GM04504 (cell line): ENCODE measurements around the gene SCN4B.
"Not testable (repeated sequence)": the region's sequence is repeated elsewhere in the genome, so short reads cannot be mapped to it uniquely, and the experiment has no call there.

Source experiments
- DNase-seq: peaks from one replicate; pipeline ENCODE4 v3.0.0-alpha.2; 2012; ENCODE audit warnings: low read depth

SCN4B gene, protein sequence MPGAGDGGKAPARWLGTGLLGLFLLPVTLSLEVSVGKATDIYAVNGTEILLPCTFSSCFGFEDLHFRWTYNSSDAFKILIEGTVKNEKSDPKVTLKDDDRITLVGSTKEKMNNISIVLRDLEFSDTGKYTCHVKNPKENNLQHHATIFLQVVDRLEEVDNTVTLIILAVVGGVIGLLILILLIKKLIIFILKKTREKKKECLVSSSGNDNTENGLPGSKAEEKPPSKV

GRCh38 chr11:118152552-118153471 lies at the start of gene SCN4B:
TSS of gene SCN4B (minus strand) at chr11:118152823. CDS start at chr11:118152673, 150 bp downstream.
- DNase-seq, result no peak

DNA sequence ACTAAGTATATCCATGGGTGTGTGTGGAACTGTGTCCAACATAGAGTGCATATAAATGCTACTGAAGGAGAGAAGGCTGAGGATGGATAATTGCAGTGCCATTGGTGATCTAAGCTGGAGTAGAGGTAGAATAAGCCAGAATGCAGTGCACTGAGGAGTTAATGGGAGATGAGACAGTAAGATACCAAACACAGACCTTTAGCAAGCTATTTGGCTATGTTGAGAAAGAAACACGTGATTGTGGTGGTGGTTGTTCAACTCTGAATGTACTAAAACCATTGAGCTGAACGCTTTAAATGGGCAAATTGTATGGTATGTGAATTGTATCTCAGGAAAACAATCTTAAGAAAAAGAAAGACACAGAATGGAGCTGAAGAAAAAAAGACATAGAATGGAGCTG lies 49.3 kb upstream of the SCN4B start:
- DNase-seq, result no peak

GRCh38 chr11:118200901-118201680 lies 48.5 kb upstream of the SCN4B start:
- no peak for DNase-seq

- no peak for DNase-seq
Measured at GRCh38 chr11:118200497-118200896, 47.9 kb upstream of the SCN4B start.

DNA sequence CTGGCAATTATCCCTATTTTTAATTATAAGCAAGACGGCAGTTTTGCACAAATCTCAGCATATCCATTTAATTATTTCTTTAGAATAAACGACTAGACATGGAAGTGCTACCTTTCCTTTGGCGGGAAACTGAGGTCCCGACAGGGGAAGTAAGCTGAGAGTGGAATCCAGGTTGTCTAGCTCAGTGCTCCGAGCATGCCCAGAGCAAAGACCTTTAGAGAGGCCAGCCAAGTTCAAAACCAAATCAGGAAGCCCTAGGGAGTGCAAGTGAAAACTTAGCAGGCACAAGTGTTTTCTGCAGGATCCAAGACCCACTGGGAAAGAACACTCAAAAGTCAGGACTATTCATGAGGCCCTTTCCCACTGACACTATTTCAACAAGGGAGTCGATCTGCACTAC lies 46.5 kb upstream of the SCN4B start:
- DNase-seq, result no peak

DNA sequence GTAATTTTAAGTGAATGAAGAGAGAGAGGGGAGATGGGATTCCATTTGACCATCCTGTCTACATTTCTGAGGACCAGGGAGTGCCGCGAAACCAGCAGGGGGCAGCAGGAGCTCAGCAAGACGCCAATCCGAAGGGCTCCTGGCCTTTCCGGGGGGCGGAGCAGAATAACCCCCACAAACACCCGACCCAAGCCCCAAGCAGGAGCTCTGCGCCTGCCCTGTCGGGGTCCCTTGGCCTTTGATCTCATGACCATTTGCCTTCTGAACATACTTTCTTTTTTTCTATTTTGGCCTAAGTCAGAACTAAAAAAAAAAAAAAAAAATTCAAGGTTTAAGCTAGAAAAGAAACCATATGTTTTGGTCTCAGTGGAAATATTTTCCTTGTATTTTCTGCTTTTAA lies 45.7 kb upstream of the SCN4B start:
- peak; percentile 17 for DNase-seq

GRCh38 chr11:118194835-118195627 lies 42.4 kb upstream of the SCN4B start:
- DNase-seq, result peak; percentile 60

DNA sequence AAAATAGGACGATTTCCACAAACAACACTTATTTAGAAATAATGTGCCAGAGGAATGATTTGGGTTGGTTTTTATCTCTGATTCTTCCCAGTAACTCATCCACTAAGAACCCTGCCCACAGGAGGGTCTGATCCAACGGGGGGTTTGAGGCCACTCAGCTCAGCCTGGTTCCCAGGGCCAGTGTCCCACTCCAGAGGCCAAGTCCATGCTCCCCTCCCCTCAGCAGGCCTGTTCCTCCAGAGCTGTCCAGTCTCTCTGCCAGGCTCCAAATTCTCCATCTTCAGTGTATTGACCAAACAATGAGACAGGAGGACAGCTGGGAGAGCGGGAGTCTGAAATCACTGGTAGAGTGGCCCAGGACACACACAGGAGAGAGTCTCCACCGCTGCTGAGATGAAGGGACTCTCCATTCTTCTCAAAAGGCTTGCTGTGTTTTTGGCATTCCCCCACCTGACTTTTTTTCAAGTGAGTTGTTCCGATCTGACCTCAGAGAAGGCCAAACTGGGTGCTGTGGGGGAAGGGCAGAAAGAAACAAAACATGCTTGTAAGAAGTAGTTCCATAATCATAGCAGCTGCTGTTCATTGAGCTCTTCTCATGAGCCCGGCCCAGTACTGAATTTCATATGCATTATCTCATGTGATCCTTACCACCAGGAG lies 41.4 kb upstream of the SCN4B start:
- no peak for DNase-seq

DNA sequence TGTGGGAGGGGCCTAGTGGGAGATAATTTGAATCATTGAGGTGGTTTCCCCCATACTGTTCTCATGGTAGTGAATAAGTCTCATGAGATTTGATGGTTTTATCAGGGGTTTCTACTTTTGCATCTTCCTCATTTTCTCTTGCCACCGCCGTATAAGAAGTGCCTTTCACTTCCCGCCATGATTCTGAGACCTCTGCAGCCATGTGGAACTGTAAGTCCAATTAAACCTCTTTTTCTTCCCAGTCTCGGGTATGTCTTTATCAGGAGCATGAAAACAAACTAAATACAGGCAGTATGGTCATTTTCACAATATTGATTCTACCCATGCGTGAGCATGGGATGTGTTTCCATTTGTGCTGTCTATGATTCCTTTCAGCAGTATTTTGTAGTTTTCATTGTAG lies 40.2 kb upstream of the SCN4B start:
- not testable (repeated sequence) for DNase-seq

DNA sequence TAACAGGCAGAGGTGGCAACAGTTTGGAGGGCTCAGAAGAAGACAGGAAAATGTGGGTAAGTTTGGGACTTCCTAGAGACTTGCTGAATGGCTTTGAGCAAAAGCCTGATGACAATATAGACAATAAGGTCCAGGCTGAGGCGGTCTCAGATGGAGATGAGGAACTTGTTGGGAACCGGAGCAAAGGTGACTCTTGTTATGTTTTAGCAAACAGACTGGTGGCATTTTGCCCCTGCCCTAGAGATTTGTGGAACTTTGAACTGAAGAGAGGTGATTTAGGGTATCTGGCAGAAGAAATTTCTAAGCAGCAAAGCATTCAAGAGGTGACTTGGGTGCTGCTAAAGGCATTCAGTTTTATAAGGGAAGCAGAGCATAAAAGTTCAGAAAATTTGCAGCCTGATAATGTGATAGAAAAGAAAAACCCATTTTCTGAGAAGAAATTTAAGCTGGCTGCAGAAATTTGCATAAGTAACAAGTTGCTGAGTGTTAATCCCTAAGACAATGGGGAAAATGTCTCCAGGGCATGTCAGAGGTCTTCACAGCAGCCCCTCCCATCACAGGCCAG lies 38.4 kb upstream of the SCN4B start:
- not testable (repeated sequence) for DNase-seq

DNA sequence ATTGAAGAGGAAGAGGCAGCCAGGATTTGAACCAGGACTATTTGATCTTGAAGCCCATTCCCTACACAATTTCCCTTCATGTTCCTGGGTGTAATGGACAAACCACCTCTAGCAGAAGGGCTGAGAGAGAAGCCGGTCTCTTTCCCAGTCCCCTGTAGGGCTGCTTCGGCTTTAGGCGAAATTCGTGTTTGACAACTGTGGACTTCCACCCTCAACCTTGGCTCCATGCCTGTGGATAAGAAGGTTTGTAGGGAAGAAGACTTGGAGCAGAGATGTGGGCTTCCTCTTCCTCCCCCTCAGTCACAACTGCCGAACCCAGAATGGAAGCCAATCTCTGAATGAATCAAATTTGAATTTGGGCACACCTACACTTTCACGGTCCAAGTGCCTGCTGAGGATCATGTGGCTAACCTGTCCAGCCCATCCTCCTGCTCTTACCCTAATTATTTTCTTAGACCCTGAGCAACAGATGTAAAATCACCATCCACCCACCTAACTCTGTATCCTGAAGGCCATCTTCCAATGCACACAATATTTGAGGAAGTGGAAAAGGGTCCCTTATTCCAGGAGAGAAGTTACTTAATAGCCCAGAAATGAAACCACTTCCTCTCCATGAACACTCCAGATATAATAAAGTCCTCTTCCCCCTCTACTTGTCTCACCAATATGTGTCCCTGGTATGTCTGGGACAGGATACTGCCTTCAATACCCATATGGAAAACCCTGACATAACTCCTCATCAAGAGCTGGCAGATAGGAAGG lies 33.9 kb upstream of the SCN4B start:
- no peak for DNase-seq

DNA sequence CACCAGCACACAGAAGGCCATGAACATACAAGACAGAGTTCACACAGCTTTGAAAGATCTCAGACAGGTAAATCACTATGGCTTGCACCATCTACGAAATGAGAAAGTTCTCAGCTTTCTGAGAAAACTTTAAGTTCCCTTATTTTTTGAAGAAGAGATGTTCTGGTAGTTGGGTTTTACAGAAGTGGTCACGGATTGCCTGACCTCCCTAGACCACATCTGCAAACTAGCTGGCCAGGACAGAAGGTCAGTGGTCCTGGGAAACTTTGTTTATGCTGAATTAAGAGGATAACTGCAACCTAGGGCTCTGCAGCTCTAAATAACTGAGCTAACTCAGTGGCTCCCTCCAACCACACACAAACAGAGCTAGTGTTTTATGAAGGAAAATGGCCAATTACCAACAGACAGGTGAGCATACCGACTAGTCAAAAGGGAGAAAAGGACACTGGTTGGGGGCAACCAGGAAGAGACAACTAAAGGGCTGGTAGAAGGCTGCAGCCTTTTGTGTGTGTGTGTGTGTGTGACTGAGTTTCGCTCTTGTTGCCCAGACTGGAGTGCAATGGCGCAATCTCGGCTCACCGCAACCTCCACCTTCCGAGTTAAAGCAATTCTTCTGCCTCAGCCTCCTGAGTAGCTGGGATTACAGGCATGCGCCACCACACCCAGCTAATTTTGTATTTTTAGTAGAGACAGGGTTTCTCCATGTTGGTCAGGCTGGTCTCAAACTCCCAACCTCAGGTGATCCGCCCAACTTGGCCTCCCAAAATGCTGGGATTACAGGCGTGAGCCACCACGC lies 32.4 kb upstream of the SCN4B start:
- no peak for DNase-seq

GRCh38 chr11:118183691-118184090 lies 31.1 kb upstream of the SCN4B start:
- DNase-seq, result not testable (repeated sequence)

DNA sequence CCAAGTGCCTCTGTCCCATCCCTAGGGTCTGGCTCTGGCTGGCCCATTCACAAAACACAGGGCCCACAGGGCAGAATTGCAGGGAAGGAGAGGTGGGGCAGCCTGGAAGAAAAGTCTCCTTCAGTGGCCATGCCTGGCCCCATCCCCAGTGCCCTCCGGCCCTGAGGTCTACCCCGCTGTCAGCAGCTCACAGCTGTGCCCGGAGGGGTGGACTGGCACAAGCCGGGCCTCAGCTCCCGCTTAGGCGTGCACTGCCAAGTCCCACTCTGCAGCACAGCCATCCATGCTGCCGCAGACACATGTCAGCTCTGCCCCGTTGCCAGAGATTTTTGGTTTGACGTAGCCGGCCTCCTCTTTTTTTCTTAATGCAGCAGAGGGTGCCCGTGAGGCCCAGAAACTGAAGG lies 27.7 kb upstream of the SCN4B start:
- no peak for DNase-seq

GRCh38 chr11:118176778-118177134 lies 24.1 kb upstream of the SCN4B start:
- no peak for DNase-seq

DNA sequence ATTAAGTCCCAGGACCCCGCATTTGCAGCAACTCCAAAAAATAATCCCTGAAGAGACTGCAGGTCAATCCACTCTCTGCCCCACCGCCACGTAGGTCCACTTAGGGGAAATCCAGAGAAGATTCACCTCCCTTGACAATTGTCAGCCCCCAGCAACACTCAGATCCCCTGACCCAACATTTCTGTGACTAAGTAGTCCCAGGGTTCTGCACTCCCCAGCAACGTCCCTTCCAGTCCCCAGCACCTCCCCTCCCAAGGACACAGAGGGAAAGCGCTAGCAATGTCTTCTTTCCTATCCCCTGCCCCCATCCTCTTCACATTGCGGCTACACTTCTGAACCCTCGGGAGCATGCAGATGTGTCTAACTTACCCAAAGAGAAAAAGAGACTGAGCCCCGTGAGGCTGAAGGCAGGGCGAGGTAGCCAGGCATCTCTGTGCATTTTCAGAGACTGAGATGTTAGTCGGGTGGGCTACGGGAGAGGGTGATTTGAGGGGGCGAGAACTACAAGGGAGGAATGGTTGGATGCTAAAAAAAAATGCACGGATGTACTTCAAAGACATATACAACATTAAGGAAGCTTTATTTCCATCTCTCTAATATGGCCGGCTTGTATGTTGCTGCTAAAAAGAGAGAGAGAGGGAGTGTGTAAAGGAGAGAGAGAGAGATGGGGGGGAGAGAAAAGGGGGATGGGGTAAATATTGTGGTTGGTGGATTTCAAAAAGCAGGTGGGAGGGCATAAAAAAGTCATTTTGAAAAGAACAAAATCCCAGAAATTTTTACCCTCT lies 23.6 kb upstream of the SCN4B start, which contains the start of gene SCN2B:
TSS of gene SCN2B (minus strand) at position 647 of the 785 bp plus-strand sequence. CDS start at position 439, 208 bp downstream.
- DNase-seq, result no peak

- no peak for DNase-seq
Measured at GRCh38 chr11:118175031-118175992, 22.7 kb upstream of the SCN4B start.
